ENCODE results near the gene ZBTB45. TPM values are rescaled to one million over a fixed set of nuclear protein-coding genes. Genes with fewer than 3 reads are reported as not detected.

The ZBTB45 gene
- total and polyA plus RNA-seq, 3 donors from 2014 or later: 6.9 to 15.1 (median 14.0) TPM

GRCh38 chr19:58469241-58470013 is 50.2 kb downstream of the ZBTB45 start:
- Histone ChIP-seq H3K27me3 (no peaks in the 10 kb centered on the region), H3K9me3 (no peaks in the 10 kb centered on the region), H3K4me1 (peaks cover 9% of the 10 kb centered on the region), H3K27ac (no peak overlapping the region), H3K36me3 (ENCODE audit: low read depth, missing control alignments) (no peaks in the 10 kb centered on the region), H3K4me3 (no peak overlapping the region)
- WGBS, 2 donors: 92 to 93% methylated on average over 12 to 17 of the region's 17 CpGs
- TF ChIP-seq POLR2A (IDR thresholded peaks at IDR 0.05): no peak
- no peak for TF ChIP-seq CTCF (IDR thresholded peaks at IDR 0.05)
- intact Hi-C loops (cut with DNase I; ENCODE audit: low total_unique reads): no loop called here
- DNase-seq: no peak

- 61% methylated on average over 5 of the region's 5 CpGs for WGBS, 2 donors
- intact Hi-C loops (cut with DNase I; ENCODE audit: low total_unique reads): no loop called here
- H3K4me3 ChIP-seq: no peak overlapping the region
- no peak overlapping the region for H3K27ac ChIP-seq
- TF ChIP-seq POLR2A (IDR thresholded peaks at IDR 0.05) (no peak), CTCF (IDR thresholded peaks at IDR 0.05) (no peak)
- H3K36me3 ChIP-seq (ENCODE audit: low read depth, missing control alignments): no peaks in the 10 kb centered on the region
- no peak for DNase-seq
- H3K9me3 ChIP-seq: no peaks in the 10 kb centered on the region
- no peaks in the 10 kb centered on the region for H3K27me3 ChIP-seq
- H3K4me1 ChIP-seq: peaks cover 9% of the 10 kb centered on the region
Measured at GRCh38 chr19:58468216-58468839, 51.3 kb downstream of the ZBTB45 start.

GRCh38 chr19:58466760-58467589 is 52.6 kb downstream of the ZBTB45 start, which contains the start of gene ZNF324:
ZNF324 (plus strand) TSS chr19:58467080; CDS start chr19:58469186, 2,106 bp downstream.
- H3K4me1 ChIP-seq: peaks cover 9% of the 10 kb centered on the region
- no peaks in the 10 kb centered on the region for H3K27me3 ChIP-seq
- TF ChIP-seq POLR2A (IDR thresholded peaks at IDR 0.05): no peak
- no peak for TF ChIP-seq CTCF (IDR thresholded peaks at IDR 0.05)
- WGBS, 2 donors: 0 to 1% methylated on average over 23 to 33 of the region's 92 CpGs
- no peaks in the 10 kb centered on the region for H3K9me3 ChIP-seq
- H3K4me3 ChIP-seq: peak within 1 kb of the TSS; percentile 82 to 83
- H3K27ac ChIP-seq: peak within 1 kb of the TSS; percentile 32 to 73
- peak; percentile 99 for DNase-seq
- intact Hi-C loops (cut with DNase I; ENCODE audit: low total_unique reads): no loop called here
- no peaks in the 10 kb centered on the region for H3K36me3 ChIP-seq (ENCODE audit: low read depth, missing control alignments)

GRCh38 chr19:58466089-58466759 is 53.4 kb downstream of the ZBTB45 start:
- 23 to 27% methylated on average over 20 of the region's 20 CpGs for WGBS, 2 donors
- DNase-seq: no peak
- no peak for TF ChIP-seq CTCF (IDR thresholded peaks at IDR 0.05)
- no peak for TF ChIP-seq POLR2A (IDR thresholded peaks at IDR 0.05)
- intact Hi-C loops (cut with DNase I; ENCODE audit: low total_unique reads): no loop called here
- H3K36me3 ChIP-seq (ENCODE audit: low read depth, missing control alignments): no peaks in the 10 kb centered on the region
- H3K27ac ChIP-seq: peak overlapping the region in 1 of 2 donors; percentile 73
- peak overlapping the region; percentile 82 to 83 for H3K4me3 ChIP-seq
- H3K4me1 ChIP-seq: peaks cover 9% of the 10 kb centered on the region
- no peaks in the 10 kb centered on the region for H3K9me3 ChIP-seq
- no peaks in the 10 kb centered on the region for H3K27me3 ChIP-seq

Small RNA genes lying within 50 kb of the gene (microRNA-seq; reads per million reads assigned to microRNA genes)
- 2.8 to 3.5 reads per million in 2 donors for gene MIR6807 (ENCODE audit: borderline number of aligned reads in 2 of 2, borderline replicate concordance in 1 of 2)

Small RNA genes lying within 50 kb of the gene (small RNA-seq; reads per million reads assigned to genes)
- gene MIR6807 (0 to 0.09 reads per million in 2 donors), gene RN7SL525P (0 reads per million in 2 donors), gene RN7SL693P (0 reads per million in 2 donors), gene RNU6-1337P (0 reads per million in 2 donors)

Other genes starting within 250 kb of the ZBTB45 start
- 10 to 100 TPM in 1 of 2 donors, 1 to 10 TPM in 1; 9.6 to 10.4 TPM for gene ZNF8, start 240.9 kb downstream of the ZBTB45 start, total RNA-seq
- gene ZNF8, start 240.9 kb downstream of the ZBTB45 start, polyA plus RNA-seq (ENCODE audit: insufficient read depth, low read depth, low replicate concordance): 2.6 TPM
- 10 to 100 TPM; 48.9 to 58.5 TPM for gene ERVK3-1, start 214.4 kb downstream of the ZBTB45 start, total RNA-seq
- 34.0 TPM for gene ERVK3-1, start 214.4 kb downstream of the ZBTB45 start, polyA plus RNA-seq (ENCODE audit: insufficient read depth, low read depth, low replicate concordance)
- gene ZSCAN22, start 192.8 kb downstream of the ZBTB45 start, total RNA-seq: 1 to 10 TPM; 3.5 to 4.9 TPM
- 2.4 TPM for gene ZSCAN22, start 192.8 kb downstream of the ZBTB45 start, polyA plus RNA-seq (ENCODE audit: insufficient read depth, low read depth, low replicate concordance)
- 10 to 100 TPM in 1 of 2 donors, 1 to 10 TPM in 1; 3.5 to 13.1 TPM for gene A1BG, start 166.3 kb downstream of the ZBTB45 start, total RNA-seq
- 4.5 TPM for gene A1BG, start 166.3 kb downstream of the ZBTB45 start, polyA plus RNA-seq (ENCODE audit: insufficient read depth, low read depth, low replicate concordance)
- gene ZNF497, start 157.1 kb downstream of the ZBTB45 start, total RNA-seq: 10 to 100 TPM; 10.3 to 10.7 TPM
- 2.6 TPM for gene ZNF497, start 157.1 kb downstream of the ZBTB45 start, polyA plus RNA-seq (ENCODE audit: insufficient read depth, low read depth, low replicate concordance)
- 1 to 10 TPM; 6.2 to 9.3 TPM for gene ZNF837, start 138.8 kb downstream of the ZBTB45 start, total RNA-seq
- 1.3 TPM for gene ZNF837, start 138.8 kb downstream of the ZBTB45 start, polyA plus RNA-seq (ENCODE audit: insufficient read depth, low read depth, low replicate concordance)
- 1,000 to 10,000 TPM in 1 of 2 donors, 100 to 1,000 TPM in 1; 437 to 1,004 TPM for gene RPS5, start 132.5 kb downstream of the ZBTB45 start, total RNA-seq
- 746 TPM for gene RPS5, start 132.5 kb downstream of the ZBTB45 start, polyA plus RNA-seq (ENCODE audit: insufficient read depth, low read depth, low replicate concordance)
- not detected for gene RNF225, start 124.2 kb downstream of the ZBTB45 start, total RNA-seq
- not detected for gene RNF225, start 124.2 kb downstream of the ZBTB45 start, polyA plus RNA-seq (ENCODE audit: insufficient read depth, low read depth, low replicate concordance)
- 10 to 100 TPM; 22.1 to 33.9 TPM for gene ZNF584, start 111.2 kb downstream of the ZBTB45 start, total RNA-seq
- gene ZNF584, start 111.2 kb downstream of the ZBTB45 start, polyA plus RNA-seq (ENCODE audit: insufficient read depth, low read depth, low replicate concordance): 10.4 TPM
- gene ZNF132, start 79.7 kb downstream of the ZBTB45 start, total RNA-seq: 10 to 100 TPM; 11.4 to 11.6 TPM
- 5.5 TPM for gene ZNF132, start 79.7 kb downstream of the ZBTB45 start, polyA plus RNA-seq (ENCODE audit: insufficient read depth, low read depth, low replicate concordance)
- 10 to 100 TPM in 1 of 2 donors, 1 to 10 TPM in 1; 8.5 to 15.8 TPM for gene ZNF324B, start 68.2 kb downstream of the ZBTB45 start, total RNA-seq
- 4.8 TPM for gene ZNF324B, start 68.2 kb downstream of the ZBTB45 start, polyA plus RNA-seq (ENCODE audit: insufficient read depth, low read depth, low replicate concordance)
- 10 to 100 TPM; 23.2 to 24.8 TPM for gene ZNF324, start 52.7 kb downstream of the ZBTB45 start, total RNA-seq
- 7.8 TPM for gene ZNF324, start 52.7 kb downstream of the ZBTB45 start, polyA plus RNA-seq (ENCODE audit: insufficient read depth, low read depth, low replicate concordance)
- 10 to 100 TPM; 33.6 to 38.7 TPM for gene ZNF446, start 43.5 kb downstream of the ZBTB45 start, total RNA-seq
- 24.3 TPM for gene ZNF446, start 43.5 kb downstream of the ZBTB45 start, polyA plus RNA-seq (ENCODE audit: insufficient read depth, low read depth, low replicate concordance)
- 10 to 100 TPM; 29.1 to 37.8 TPM for gene SLC27A5, start 7.8 kb downstream of the ZBTB45 start, total RNA-seq
- 63.6 TPM for gene SLC27A5, start 7.8 kb downstream of the ZBTB45 start, polyA plus RNA-seq (ENCODE audit: insufficient read depth, low read depth, low replicate concordance)
- gene TRIM28, start 24.3 kb upstream of the ZBTB45 start, total RNA-seq: 100 to 1,000 TPM; 415 to 521 TPM
- gene TRIM28, start 24.3 kb upstream of the ZBTB45 start, polyA plus RNA-seq (ENCODE audit: insufficient read depth, low read depth, low replicate concordance): 694 TPM
- 100 to 1,000 TPM; 115 to 126 TPM for gene CHMP2A, start 35.3 kb upstream of the ZBTB45 start, total RNA-seq
- 155 TPM for gene CHMP2A, start 35.3 kb upstream of the ZBTB45 start, polyA plus RNA-seq (ENCODE audit: insufficient read depth, low read depth, low replicate concordance)
- gene UBE2M, start 38.8 kb upstream of the ZBTB45 start, total RNA-seq: 10 to 100 TPM; 65.0 to 65.2 TPM
- gene UBE2M, start 38.8 kb upstream of the ZBTB45 start, polyA plus RNA-seq (ENCODE audit: insufficient read depth, low read depth, low replicate concordance): 155 TPM
- 10 to 100 TPM; 55.8 to 56.1 TPM for gene MZF1, start 53.5 kb upstream of the ZBTB45 start, total RNA-seq
- gene MZF1, start 53.5 kb upstream of the ZBTB45 start, polyA plus RNA-seq (ENCODE audit: insufficient read depth, low read depth, low replicate concordance): 23.9 TPM